Measurements from ENCODE around the gene BMP2. TPM values are rescaled to one million over a fixed set of nuclear protein-coding genes. Genes with fewer than 3 reads are reported as not detected.

The BMP2 gene
- 3.5 TPM for total RNA-seq

DNA sequence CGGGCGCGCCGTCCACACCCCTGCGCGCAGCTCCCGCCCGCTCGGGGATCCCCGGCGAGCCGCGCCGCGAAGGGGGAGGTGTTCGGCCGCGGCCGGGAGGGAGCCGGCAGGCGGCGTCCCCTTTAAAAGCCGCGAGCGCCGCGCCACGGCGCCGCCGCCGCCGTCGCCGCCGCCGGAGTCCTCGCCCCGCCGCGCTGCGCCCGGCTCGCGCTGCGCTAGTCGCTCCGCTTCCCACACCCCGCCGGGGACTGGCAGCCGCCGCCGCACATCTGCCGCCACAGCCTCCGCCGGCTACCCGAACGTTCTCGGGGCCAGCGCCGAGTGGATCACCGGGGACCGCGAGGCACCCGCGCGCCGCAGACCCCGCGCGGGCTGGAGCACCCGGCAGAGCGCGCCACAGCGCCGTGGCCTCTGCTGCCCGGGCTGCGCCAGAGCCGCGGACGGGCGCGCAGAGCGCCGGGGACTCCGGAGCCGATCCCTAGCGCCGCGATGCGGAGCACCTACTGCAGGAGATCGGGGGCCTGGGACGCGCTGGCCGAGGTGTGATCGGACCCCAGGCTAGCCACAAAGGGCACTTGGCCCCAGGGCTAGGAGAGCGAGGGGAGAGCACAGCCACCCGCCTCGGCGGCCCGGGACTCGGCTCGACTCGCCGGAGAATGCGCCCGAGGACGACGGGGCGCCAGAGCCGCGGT lies at the start of gene BMP2:
BMP2 (plus strand) TSS at position 151 of the 692 bp plus-strand sequence. CDS start 2,441 bp downstream, outside the sequence.
- ATAC-seq: peak; percentile 67

- ATAC-seq: peak; percentile 84
Observed at GRCh38 chr20:6718662-6719368, 48.7 kb upstream of the BMP2 start.

- ATAC-seq: no peak
Observed at GRCh38 chr20:6719369-6719721, 48.1 kb upstream of the BMP2 start.

GRCh38 chr20:6726761-6727160 lies 40.7 kb upstream of the BMP2 start:
- ATAC-seq: no peak

DNA sequence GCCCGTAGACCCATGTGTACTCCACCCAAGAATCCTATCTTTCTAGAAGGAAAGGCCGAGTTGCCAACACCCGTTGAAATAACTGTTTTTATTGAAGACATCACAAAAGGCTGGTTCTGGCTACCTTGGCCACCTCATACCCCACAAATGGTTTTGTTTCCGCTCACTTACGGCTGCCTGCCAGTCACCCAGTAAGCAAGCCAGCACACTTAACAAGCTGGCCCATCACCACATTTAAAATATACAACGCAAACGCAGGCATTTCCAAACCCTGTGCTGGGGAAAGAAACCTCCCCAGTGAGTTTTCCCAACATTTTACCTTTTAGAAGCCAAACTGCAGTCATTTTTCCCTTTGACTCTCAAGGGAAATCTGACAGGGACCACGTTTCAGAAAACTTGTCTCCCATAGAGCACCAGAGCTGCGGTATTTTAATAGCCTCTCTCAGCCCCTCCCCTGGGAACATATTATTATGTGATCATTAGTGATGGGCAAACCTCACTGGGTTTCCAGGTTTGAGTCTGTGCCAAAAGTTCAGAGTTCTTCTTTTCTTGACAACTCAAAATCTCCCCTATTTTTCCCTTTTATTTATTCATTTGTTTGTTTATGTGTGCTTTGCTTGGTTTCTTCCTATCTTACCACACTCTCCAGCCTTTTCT lies 36.7 kb upstream of the BMP2 start:
- no peak for ATAC-seq

DNA sequence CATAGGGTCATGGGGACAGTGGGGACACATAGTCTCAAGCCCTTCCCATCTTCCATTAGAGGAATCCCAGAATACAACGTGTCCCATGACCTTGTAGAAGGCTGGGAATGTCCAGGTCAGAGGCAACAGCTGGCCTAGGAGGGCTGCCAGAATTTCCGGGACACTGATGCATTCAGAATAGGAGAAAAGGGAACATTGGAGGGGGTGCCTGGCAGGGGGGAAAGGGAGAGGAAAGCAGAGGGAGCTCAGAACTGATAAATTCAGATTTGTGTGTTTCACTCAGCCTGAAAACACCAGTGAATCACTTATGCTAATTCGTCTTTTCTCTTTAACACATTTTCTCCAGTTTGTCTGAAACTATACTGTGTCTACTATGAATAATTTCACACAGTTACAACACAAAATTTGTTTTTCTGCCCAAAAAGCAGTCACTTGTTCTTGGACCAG lies 35.5 kb upstream of the BMP2 start:
- no peak for ATAC-seq

DNA sequence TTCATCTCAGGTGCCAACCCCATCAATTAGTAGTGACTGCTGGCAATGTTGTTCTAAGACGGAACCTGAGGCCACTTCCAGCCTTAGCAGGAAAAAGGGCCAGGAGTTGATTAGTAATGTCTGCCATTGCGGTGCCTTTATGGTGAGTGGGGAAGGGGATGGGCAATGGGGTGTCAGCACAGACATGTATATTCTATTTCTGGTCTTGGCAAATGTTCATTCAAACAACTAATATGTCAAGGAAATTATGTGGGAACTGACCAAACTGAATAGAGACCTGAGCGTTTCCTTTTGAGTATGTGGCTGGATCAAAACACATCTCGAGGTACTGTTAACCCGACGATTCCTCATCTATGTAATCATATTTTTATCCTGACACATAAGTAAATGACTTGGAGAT lies 34.6 kb upstream of the BMP2 start:
- no peak for ATAC-seq

DNA sequence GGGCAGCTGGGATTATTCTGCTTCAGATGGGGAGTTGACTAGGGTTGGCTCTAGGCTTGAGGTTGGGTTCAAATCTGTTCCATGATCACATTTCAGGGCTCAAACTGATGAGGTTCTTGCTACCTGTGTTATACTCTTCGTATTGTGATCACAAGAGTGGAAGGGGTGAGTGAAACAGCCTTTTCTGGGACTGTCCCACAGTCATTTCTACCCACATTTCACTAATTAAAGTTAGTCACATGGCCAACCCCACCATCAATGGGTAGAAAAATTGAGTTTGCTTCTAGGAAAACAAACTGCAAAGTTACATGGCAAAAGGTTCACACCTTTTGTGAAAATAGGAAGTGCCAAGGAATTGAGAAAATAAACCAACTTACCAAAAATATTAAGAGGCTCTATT lies 33.5 kb upstream of the BMP2 start:
- no peak for ATAC-seq

DNA sequence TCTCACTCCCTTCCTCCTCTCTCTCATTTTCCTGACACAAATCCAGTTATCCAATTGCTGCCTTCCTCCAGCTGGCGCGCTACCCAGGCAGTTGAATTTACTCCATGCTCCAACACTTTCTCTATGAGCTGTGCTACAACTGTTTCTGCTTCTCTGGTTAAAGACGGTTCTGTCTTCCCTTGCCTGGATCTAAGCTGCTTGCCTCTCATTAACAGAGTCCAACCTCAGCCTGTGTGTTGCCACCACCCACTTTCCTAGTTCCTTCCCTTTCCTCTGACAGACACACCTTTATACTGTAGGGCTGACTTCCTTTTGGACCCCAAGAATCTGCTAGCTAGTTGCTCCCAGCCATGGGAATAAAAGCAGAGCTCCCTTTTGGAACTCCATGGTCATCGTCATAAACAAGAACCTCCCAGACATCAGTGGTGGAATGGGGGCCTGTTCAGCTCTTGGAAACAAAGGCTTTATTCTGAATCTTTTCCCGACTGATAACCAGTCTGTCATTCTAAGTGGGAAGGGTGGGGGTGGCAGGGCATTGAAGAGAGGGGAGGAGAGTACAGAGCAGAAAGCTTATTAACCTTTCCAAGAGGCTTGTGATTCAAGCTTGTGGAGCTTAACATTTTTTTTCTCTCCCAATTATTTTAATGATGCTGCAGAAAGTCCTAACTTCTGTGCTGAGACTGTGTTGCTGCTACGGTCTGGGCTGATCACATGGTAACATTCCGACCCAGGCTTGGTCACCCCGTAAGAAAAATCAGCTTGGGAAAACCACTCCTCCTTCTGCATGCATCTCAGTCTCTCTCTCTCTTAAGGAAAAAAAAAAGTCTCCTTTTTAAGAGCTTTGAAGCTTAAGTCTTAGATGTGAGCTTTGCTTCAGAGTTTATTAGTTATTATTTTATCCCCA lies 31.3 kb upstream of the BMP2 start:
- no peak for ATAC-seq

GRCh38 chr20:6739406-6739805 lies 28.1 kb upstream of the BMP2 start:
- no peak for ATAC-seq

DNA sequence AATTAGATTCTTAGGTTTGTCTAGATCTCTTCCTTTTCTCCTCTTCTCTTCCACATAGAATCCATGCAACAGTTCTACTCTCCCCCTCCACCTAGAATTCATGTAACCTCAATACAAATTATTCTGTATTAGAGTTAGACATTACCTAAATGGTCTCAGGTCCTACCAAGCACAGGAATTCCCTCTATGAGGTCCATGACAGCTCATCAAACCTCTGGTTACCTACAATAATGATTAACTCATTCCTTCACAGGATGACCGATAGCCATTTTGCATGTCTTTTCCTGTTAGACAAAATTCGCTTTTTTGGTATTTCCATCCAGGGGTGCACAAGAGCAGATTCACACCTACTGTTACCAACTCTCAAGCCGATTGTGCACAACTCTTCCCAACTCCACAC lies 27.4 kb upstream of the BMP2 start:
- no peak for ATAC-seq

DNA sequence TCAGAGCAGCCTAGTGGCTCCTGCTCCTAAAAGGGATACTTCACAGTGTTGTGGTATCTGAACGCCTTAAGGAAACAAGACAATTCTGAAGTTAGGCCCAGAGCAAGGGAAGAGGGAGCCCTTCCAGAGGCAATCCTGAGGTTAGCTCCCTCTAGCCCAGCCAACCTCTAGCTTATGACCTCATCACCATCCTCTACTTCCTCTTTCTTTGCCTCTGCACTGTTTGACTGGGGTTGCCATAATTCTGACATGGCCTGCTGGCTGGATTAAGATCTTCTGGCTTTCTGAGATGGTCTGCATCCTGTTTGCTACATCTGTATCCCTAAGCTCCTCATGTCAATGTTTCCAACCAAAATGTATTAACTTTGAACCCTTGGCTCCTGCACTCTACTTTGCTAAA lies 23.3 kb upstream of the BMP2 start:
- no peak for ATAC-seq

GRCh38 chr20:6744805-6745204 lies 22.7 kb upstream of the BMP2 start:
- no peak for ATAC-seq

- peak; percentile 92 for ATAC-seq
Observed at GRCh38 chr20:6746901-6747609, 20.4 kb upstream of the BMP2 start.

GRCh38 chr20:6750438-6750837 lies 17.0 kb upstream of the BMP2 start:
- ATAC-seq: no peak

DNA sequence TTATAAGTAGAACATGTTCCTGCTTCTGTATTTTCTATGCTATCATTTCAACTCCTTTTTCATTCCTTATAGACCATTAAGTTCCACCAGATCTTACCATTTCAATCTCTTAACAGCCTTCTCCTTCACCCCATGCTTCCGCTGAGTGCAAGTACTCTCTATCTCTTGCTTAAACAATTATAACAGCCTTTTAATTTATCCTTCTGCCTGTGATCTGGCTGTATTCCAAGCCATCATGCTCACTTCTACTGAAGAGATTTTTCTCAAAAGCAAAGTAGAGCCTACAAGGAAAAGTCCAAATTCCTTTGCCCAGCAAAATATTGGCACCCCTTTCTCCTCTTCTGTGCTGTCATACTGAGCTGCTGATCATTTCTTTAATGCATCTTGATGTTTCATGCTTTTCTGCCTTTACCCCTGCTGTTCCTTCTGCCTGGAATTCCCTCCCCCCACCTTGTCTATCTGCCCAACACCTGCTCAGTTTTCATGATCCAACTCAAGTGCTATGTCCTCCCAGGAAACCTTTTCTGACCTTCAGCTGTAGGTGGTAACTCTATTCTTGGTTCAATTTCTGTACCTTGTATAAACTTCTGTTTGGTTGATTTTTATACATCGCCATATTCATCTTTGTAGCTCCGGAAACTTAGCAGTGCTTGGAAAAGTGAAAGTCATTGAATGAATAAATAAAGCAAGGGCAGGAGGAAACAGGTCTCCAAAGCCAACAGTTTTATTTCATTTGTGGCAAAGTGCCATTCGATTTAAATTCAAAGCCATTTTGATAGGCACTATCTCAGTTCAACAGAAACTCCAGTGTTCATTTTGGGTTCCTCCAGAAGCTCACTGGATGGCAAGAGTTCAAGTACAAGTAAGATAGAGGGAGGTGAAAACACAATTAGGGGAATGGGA lies 10.5 kb upstream of the BMP2 start:
- no peak for ATAC-seq

DNA sequence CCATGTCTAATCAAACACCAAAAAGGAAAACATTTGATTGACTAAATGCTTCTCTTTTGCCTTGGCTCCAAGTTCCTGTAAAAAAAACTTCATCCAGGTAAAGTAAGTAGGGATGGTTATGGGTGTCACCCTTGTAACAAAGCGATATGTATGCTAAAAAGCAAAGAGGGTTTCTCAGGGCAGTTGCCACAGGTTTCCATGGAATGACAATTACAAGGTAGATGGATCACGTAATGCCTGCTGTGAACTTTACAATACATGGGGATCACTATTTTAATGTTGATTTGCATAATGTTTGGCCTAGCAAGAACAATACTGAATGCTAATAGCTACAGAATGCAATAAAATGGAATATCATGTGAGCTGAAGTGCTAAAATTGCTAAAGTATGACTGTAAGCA lies 2.9 kb upstream of the BMP2 start:
- ATAC-seq: no peak

DNA sequence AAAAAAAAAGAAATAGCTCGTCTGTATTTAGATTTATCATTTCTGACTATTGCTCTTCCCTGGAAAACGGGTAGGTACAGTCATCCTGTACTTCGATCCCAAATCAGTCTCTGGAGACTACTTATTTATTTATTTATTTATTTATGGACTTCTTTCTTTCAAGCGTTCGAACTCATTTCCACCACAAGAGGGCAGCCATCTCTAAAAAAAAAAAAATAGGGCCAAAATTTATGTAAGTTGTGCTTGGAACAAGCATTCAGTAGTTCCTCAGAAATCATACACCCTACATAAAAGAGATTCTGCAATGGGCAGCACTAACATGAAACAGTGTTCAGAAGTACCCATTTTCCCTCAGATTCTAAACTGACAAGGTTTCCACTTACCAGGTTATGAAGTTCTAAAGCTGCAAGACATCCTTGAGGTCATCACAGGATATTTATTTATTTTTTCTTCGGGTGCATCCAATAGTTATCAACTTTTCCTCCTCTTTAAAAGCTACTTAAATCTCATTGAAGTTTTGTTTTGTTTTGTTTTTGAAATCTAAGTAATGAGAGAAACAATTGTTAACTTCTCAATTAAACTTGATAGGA lies 1.9 kb upstream of the BMP2 start:
- no peak for ATAC-seq

DNA sequence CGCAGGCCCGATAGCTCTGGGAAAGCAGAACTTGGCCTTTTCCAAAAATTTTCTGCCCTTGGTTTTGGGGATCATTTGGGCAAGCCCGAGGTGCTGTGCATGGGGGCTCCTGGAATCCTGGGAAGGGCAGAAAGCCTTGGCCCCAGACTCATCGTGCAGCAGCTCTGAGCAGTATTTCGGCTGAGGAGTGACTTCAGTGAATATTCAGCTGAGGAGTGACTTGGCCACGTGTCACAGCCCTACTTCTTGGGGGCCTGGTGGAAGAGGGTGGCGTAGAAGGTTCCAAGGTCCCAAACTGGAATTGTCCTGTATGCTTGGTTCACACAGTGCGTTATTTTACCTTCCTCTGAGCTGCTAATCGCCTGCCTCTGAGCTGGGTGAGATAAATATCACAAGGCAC lies 1.1 kb upstream of the BMP2 start:
- no peak for ATAC-seq

DNA sequence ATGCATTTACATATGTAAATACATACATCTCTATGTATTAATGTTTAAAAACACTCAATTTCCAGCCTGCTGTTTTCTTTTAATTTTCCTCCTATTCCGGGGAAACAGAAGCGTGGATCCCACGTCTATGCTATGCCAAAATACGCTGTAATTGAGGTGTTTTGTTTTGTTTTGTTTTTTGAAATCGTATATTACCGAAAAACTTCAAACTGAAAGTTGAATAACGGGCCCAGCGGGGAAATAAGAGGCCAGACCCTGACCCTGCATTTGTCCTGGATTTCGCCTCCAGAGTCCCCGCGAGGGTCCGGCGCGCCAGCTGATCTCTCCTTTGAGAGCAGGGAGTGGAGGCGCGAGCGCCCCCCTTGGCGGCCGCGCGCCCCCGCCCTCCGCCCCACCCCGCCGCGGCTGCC lies 355 bp upstream of the BMP2 start:
- no peak for ATAC-seq
